Motor neuron (in vitro differentiated cells): Measurements from ENCODE around the gene MACROD2. TPM values are rescaled to one million over a fixed set of nuclear protein-coding genes. Genes with fewer than 3 reads are reported as not detected.
"Not testable (repeated sequence)": the region's sequence is repeated elsewhere in the genome, so short reads cannot be mapped to it uniquely, and the experiment has no call there.

ENCODE experiments used
- ATAC-seq, 8 experiments: fragments of 200-7000 bp; cut with Tn5 transposase; replicated peaks in 6 of 8; 2 replicates each; pipeline ENCODE4 v1.8.0; 2021; ENCODE audit warnings: mild to moderate bottlenecking in 8 of 8, moderate library complexity in 8 of 8
- H3K27ac ChIP-seq, 2 donors: fragments of 250-450 bp; sonication (Bioruptor Pico); 2 replicates each; pipeline ENCODE4 v1.9.0; 2021; ENCODE audit warnings: antibody characterized with exemption in 2 of 2, mild to moderate bottlenecking in 2 of 2, moderate library complexity in 1 of 2
- H3K4me1 ChIP-seq, 2 donors: fragments of 250-450 bp; sonication (Bioruptor Pico); replicated peaks in 1 of 2; 2 replicates each; pipeline ENCODE4 v1.6.1; 2021; ENCODE audit warnings: antibody characterized with exemption in 2 of 2, mild to moderate bottlenecking in 2 of 2, moderate library complexity in 1 of 2
- H3K4me3 ChIP-seq, 5 donors: fragments of 250-450 bp; sonication (Bioruptor Pico); 2 replicates each; pipeline ENCODE4 v1.9.0; 2021; ENCODE audit warnings: antibody characterized with exemption in 5 of 5, mild to moderate bottlenecking in 5 of 5, moderate library complexity in 4 of 5
- WGBS, 10 experiments: fragments of 450-650 bp; shearing (Covaris generic); methylation state at CpG; one replicate each; pipeline ENCODE4 v1.0.0; 2022; 5-methylcytosine and 5-hydroxymethylcytosine counted together
- in situ Hi-C, 9 experiments: fragments of 400-800 bp; cut with MboI; loops; one replicate each; pipeline ENCODE4 v1.15.0; 2021; ENCODE audit warnings: low sequenced_read_pairs in 9 of 9, low pct_unique_long_range_greater_than_20kb in 2 of 9; ENCODE audit not compliant: unreplicated experiment in 9 of 9
- total RNA-seq, 8 experiments: library from RNA; unstranded; fragments of 300-600 nt; gene quantifications; 2 replicates each; pipeline versions ENCODE4 v1.2.3 to v1.2.4, GENCODE V29; 2022

Gene MACROD2
- total RNA-seq, 8 experiments from 2014 or later: 4.3 to 24.9 (median 10.4) TPM

GRCh38 chr20:14245368-14245970 lies 250.2 kb downstream of the MACROD2 start:
- H3K27ac ChIP-seq: no peak overlapping the region
- WGBS, 10 experiments: 0 to 80% (median 35%) methylated on average over 1 of the region's 1 CpG; no CpG with 5 or more reads in 4 of the 10 experiments
- H3K4me3 ChIP-seq: no peak overlapping the region
- H3K4me1 ChIP-seq: no peaks in the 10 kb centered on the region
- in situ Hi-C loops: no loop called here
- peak in 2 of 8 experiments; percentile 49 to 67 for ATAC-seq

GRCh38 chr20:14259689-14260088 lies 264.4 kb downstream of the MACROD2 start:
- Histone ChIP-seq H3K27ac (no peak overlapping the region), H3K4me1 (peaks cover 0 to 3% of the 10 kb centered on the region in 2 donors), H3K4me3 (no peak overlapping the region)
- 0 to 86% (median 80%) methylated on average over 1 of the region's 1 CpG; no CpG with 5 or more reads in 3 of the 10 experiments for WGBS, 10 experiments
- in situ Hi-C loops: no loop called here
- peak in 5 of 8 experiments; percentile 29 to 52 (median 41) for ATAC-seq

- no peak overlapping the region for H3K4me3 ChIP-seq
- peaks cover 0 to 3% of the 10 kb centered on the region in 2 donors for H3K4me1 ChIP-seq
- in situ Hi-C loops: no loop called here
- peak in 2 of 8 experiments; percentile 54 to 68 for ATAC-seq
- no peak overlapping the region for H3K27ac ChIP-seq
- 29 to 100% (median 60%) methylated on average over 1 of the region's 1 CpG; no CpG with 5 or more reads in 5 of the 10 experiments for WGBS, 10 experiments
Measured at GRCh38 chr20:14260367-14260766, 265.1 kb downstream of the MACROD2 start.

- in situ Hi-C loops: no loop called here
Measured at GRCh38 chr20:14264869-14265268, 269.6 kb downstream of the MACROD2 start.

GRCh38 chr20:14266246-14266645 lies 270.9 kb downstream of the MACROD2 start:
- H3K4me3 ChIP-seq: no peak overlapping the region
- no peak overlapping the region for H3K27ac ChIP-seq
- peak in 3 of 8 experiments; percentile 75 to 91 (median 90) for ATAC-seq
- H3K4me1 ChIP-seq: no peaks in the 10 kb centered on the region
- in situ Hi-C loops: no loop called here

More at GRCh38 chr20:14264869-14265268, 269.6 kb downstream of the MACROD2 start:
- Histone ChIP-seq H3K4me1 (no peaks in the 10 kb centered on the region), H3K27ac (no peak overlapping the region), H3K4me3 (no peak overlapping the region)
- ATAC-seq: peak in 3 of 8 experiments; percentile 45 to 54 (median 50)

- H3K4me1 ChIP-seq, H3K4me3 ChIP-seq, in situ Hi-C loops, H3K27ac ChIP-seq, ATAC-seq: not testable (repeated sequence)
- 80 to 100% (median 100%) methylated on average over 1 to 4 of the region's 9 CpGs; no CpG with 5 or more reads in 5 of the 10 experiments for WGBS, 10 experiments
Measured at GRCh38 chr20:14270751-14271150, 275.4 kb downstream of the MACROD2 start.

- in situ Hi-C loops: no loop called here
- 60 to 100% (median 90%) methylated on average over 2 to 4 of the region's 4 CpGs for WGBS, 10 experiments
Measured at GRCh38 chr20:14282140-14282539, 286.8 kb downstream of the MACROD2 start.

GRCh38 chr20:14284443-14284842 lies 289.1 kb downstream of the MACROD2 start:
- H3K4me3 ChIP-seq: no peak overlapping the region
- ATAC-seq: no peak
- no peak overlapping the region for H3K27ac ChIP-seq
- H3K4me1 ChIP-seq: no peaks in the 10 kb centered on the region
- in situ Hi-C loops: no loop called here
- WGBS, 10 experiments: 60 to 100% (median 91%) methylated on average over 1 of the region's 1 CpG; no CpG with 5 or more reads in 5 of the 10 experiments

More at GRCh38 chr20:14282140-14282539, 286.8 kb downstream of the MACROD2 start:
- Histone ChIP-seq H3K27ac (no peak overlapping the region), H3K4me3 (no peak overlapping the region), H3K4me1 (no peaks in the 10 kb centered on the region)
- no peak for ATAC-seq

- WGBS, 10 experiments: 14 to 93% (median 70%) methylated on average over 1 to 3 of the region's 3 CpGs; no CpG with 5 or more reads in 1 of the 10 experiments
- Histone ChIP-seq H3K4me3 (no peak overlapping the region), H3K27ac (no peak overlapping the region), H3K4me1 (no peaks in the 10 kb centered on the region)
- in situ Hi-C loops: no loop called here
- ATAC-seq: peak in 3 of 8 experiments; percentile 22 to 48 (median 37)
Measured at GRCh38 chr20:14288341-14289330, 293.3 kb downstream of the MACROD2 start.

- Histone ChIP-seq H3K4me1 (no peaks in the 10 kb centered on the region), H3K27ac (no peak overlapping the region), H3K4me3 (no peak overlapping the region)
- in situ Hi-C loops: no loop called here
- 75 to 100% (median 92%) methylated on average over 1 of the region's 1 CpG; no CpG with 5 or more reads in 3 of the 10 experiments for WGBS, 10 experiments
- ATAC-seq: no peak
Measured at GRCh38 chr20:14291502-14291901, 296.2 kb downstream of the MACROD2 start.

GRCh38 chr20:14295238-14295637 lies 299.9 kb downstream of the MACROD2 start:
- Histone ChIP-seq H3K27ac (no peak overlapping the region), H3K4me1 (no peaks in the 10 kb centered on the region), H3K4me3 (no peak overlapping the region)
- no peak for ATAC-seq
- in situ Hi-C loops: no loop called here
- 0 to 100% (median 80%) methylated on average over 1 of the region's 2 CpGs; no CpG with 5 or more reads in 5 of the 10 experiments for WGBS, 10 experiments

GRCh38 chr20:14295770-14296309 lies 300.5 kb downstream of the MACROD2 start:
- WGBS, 10 experiments: 0 to 86% (median 27%) methylated on average over 1 to 3 of the region's 3 CpGs
- no peak overlapping the region for H3K27ac ChIP-seq
- ATAC-seq: peak in 2 of 8 experiments; percentile 71 to 78
- H3K4me3 ChIP-seq: no peak overlapping the region
- no peaks in the 10 kb centered on the region for H3K4me1 ChIP-seq
- in situ Hi-C loops: no loop called here

GRCh38 chr20:14299831-14300230 lies 304.5 kb downstream of the MACROD2 start:
- WGBS, 10 experiments: 35 to 100% (median 88%) methylated on average over 2 to 4 of the region's 4 CpGs
- peaks cover 0 to 11% of the 10 kb centered on the region in 2 donors for H3K4me1 ChIP-seq
- no peak overlapping the region for H3K4me3 ChIP-seq
- no peak overlapping the region for H3K27ac ChIP-seq
- ATAC-seq: no peak
- in situ Hi-C loops: no loop called here
